Sigmoid colon (tissue), 4 donors: ENCODE measurements around the gene SH3RF3.

Source experiments
- CTCF ChIP-seq, 4 experiments: fragments of 450-650 bp in 3 of 4; fragments of 200-600 bp in 1 of 4; IDR thresholded peaks; one replicate each; pipeline ENCODE4 v1.5.1; 2016 to 2019; ENCODE audit warnings: antibody characterized with exemption in 4 of 4, mild to moderate bottlenecking in 3 of 4, moderate library complexity in 2 of 4
- POLR2A ChIP-seq, 2 donors: fragments of 450-650 bp; IDR thresholded peaks; one replicate each; pipeline ENCODE4 v1.6.1; 2016; ENCODE audit warnings: antibody characterized with exemption in 2 of 2, mild to moderate bottlenecking in 2 of 2, moderate library complexity in 2 of 2
- POLR2AphosphoS5 ChIP-seq, 4 donors: sonication (generic); formaldehyde crosslinking; IDR thresholded peaks; one replicate each; pipeline ENCODE4 v1.6.1; 2017; ENCODE audit warnings: antibody characterized with exemption in 4 of 4

- peak in 2 of 4 experiments; percentile 10 to 38 for TF ChIP-seq CTCF (IDR thresholded peaks at IDR 0.05)
- no peak for TF ChIP-seq POLR2A (IDR thresholded peaks at IDR 0.05)
- TF ChIP-seq POLR2AphosphoS5 (IDR thresholded peaks at IDR 0.05): peak; percentile 62 to 88 (median 74)
These were observed 57.0 kb downstream of the SH3RF3 start for GRCh38 chr2:109185821-109186570.
